K562 (cell line): Measurements from ENCODE around the gene ARL17A.
"Not testable (repeated sequence)": the region's sequence is repeated elsewhere in the genome, so short reads cannot be mapped to it uniquely, and the experiment has no call there.

Experiments used
- CBFB ChIP-seq: sonication (generic); formaldehyde crosslinking; IDR thresholded peaks from 2 replicates; pipeline ENCODE4 v1.4.0; 2020; ENCODE audit warnings: mild to moderate bottlenecking, missing genetic modification reagents
- EGR1 ChIP-seq: fragments of 450-650 bp; conservative IDR thresholded peaks from 2 replicates; pipeline ENCODE4 v1.6.1; 2017; ENCODE audit warnings: mild to moderate bottlenecking
- FOXP1 ChIP-seq: sonication (generic); formaldehyde crosslinking; IDR thresholded peaks from 2 replicates; pipeline ENCODE4 v1.8.0; 2022; ENCODE audit warnings: mild to moderate bottlenecking, missing genetic modification reagents
- MYC ChIP-seq, 2 experiments: fragments of 250-450 bp in 1 of 2; sonication (Bioruptor Pico) in 1 of 2; IDR thresholded peaks; 2 replicates each; pipeline versions ENCODE4 v1.5.1 to v1.6.1; 2012 to 2021; ENCODE audit warnings: low read depth in 2 of 2, borderline replicate concordance in 1 of 2, improper control_type of control experiment in 1 of 2, low read length in 1 of 2, mild to moderate bottlenecking in 1 of 2, moderate library complexity in 1 of 2
- POLR2AphosphoS5 ChIP-seq: IDR thresholded peaks from 2 replicates; pipeline ENCODE4 v1.6.1; 2011; ENCODE audit warnings: mild to moderate bottlenecking, low read depth, low read length, moderate library complexity; ENCODE audit not compliant: control insufficient read depth, insufficient read depth
- SREBF2 ChIP-seq: sonication (generic); formaldehyde crosslinking; IDR thresholded peaks from 2 replicates; pipeline ENCODE4 v1.4.0; 2020; ENCODE audit warnings: mild to moderate bottlenecking, missing genetic modification reagents
- ZNF282 ChIP-seq: sonication (generic); formaldehyde crosslinking; IDR thresholded peaks from 2 replicates; pipeline ENCODE4 v1.8.1; 2023; ENCODE audit warnings: missing genetic modification reagents
- TF ChIP-seq, protein P1 (sequence below): fragments of 450-650 bp; formaldehyde crosslinking; IDR thresholded peaks from 2 replicates; pipeline ENCODE4 v1.4.0; 2020; ENCODE audit warnings: mild to moderate bottlenecking
- TF ChIP-seq, protein P2 (sequence below): fragments of 250-450 bp; sonication (Bioruptor Pico); IDR thresholded peaks from 2 replicates; pipeline ENCODE4 v1.5.0; 2021

DNA sequence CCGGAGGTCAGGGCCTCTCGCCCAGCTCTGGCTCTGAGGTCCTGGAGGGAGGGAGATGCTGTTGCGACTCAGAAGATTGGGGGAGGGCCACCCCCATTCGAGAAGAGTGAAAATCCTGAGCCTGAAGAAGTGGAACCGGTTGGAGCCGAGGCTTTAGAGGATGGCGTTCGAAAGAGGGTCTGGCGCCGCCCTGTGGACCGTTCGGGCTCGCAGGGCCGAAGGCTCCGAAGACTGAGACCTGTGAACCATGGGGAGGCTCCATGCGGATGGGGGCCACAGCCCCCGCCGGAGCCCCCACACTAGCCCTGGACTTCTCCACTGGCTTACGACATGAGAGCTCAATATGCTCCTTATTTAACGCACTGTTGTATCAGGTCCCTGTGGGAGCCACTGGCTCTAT lies 20.3 kb downstream of the ARL17A start:
- TF ChIP-seq, protein P1, sequence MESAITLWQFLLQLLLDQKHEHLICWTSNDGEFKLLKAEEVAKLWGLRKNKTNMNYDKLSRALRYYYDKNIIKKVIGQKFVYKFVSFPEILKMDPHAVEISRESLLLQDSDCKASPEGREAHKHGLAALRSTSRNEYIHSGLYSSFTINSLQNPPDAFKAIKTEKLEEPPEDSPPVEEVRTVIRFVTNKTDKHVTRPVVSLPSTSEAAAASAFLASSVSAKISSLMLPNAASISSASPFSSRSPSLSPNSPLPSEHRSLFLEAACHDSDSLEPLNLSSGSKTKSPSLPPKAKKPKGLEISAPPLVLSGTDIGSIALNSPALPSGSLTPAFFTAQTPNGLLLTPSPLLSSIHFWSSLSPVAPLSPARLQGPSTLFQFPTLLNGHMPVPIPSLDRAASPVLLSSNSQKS = not testable (repeated sequence)
- TF ChIP-seq, protein P2, sequence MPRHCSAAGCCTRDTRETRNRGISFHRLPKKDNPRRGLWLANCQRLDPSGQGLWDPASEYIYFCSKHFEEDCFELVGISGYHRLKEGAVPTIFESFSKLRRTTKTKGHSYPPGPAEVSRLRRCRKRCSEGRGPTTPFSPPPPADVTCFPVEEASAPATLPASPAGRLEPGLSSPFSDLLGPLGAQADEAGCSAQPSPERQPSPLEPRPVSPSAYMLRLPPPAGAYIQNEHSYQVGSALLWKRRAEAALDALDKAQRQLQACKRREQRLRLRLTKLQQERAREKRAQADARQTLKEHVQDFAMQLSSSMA (CRISPR knock-in tag) = not testable (repeated sequence)
- TF ChIP-seq EGR1; CBFB; ZNF282 (CRISPR knock-in tag); FOXP1 (CRISPR knock-in tag); MYC (IDR thresholded peaks at IDR 0.05; ENCODE audit: low read depth, low read length); MYC (CRISPR knock-in tag; IDR thresholded peaks at IDR 0.05; ENCODE audit: borderline replicate concordance, low read depth); SREBF2 (CRISPR knock-in tag); POLR2AphosphoS5: not testable (repeated sequence)
